ENCODE data around the gene DYNC2H1.

DNA sequence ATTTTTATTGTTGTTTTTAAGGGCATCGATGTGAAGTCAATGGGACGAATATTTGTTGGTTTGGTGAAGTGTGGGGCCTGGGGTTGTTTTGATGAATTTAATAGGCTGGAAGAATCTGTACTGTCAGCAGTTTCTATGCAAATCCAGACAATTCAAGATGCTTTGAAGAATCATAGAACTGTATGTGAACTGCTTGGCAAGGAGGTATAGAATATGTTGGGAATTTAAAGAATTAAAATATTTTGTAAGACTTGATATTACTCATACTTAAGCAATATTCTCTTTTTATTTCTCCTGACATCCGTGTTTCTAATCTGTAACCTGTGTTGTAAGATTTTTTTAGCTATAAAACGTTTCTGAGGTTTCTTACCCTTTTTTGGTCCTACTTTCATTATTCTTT, 61.6 kb downstream of the DYNC2H1 start:
- TF ChIP-seq, protein P1, sequence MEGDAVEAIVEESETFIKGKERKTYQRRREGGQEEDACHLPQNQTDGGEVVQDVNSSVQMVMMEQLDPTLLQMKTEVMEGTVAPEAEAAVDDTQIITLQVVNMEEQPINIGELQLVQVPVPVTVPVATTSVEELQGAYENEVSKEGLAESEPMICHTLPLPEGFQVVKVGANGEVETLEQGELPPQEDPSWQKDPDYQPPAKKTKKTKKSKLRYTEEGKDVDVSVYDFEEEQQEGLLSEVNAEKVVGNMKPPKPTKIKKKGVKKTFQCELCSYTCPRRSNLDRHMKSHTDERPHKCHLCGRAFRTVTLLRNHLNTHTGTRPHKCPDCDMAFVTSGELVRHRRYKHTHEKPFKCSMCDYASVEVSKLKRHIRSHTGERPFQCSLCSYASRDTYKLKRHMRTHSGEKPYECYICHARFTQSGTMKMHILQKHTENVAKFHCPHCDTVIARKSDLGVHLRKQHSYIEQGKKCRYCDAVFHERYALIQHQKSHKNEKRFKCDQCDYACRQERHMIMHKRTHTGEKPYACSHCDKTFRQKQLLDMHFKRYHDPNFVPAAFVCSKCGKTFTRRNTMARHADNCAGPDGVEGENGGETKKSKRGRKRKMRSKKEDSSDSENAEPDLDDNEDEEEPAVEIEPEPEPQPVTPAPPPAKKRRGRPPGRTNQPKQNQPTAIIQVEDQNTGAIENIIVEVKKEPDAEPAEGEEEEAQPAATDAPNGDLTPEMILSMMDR (optimal IDR thresholded peaks at IDR 0.05 in 1 of 3, IDR thresholded peaks at IDR 0.05 in 1 of 3, conservative IDR thresholded peaks at IDR 0.05 in 1 of 3; ENCODE audit: extremely low read depth in 1 of 3, insufficient read depth in 2 of 3, low read length in 3 of 3), result no peak
- no peak for TF ChIP-seq EZH2 (IDR thresholded peaks at IDR 0.05; ENCODE audit: low read length)
